ENCODE measurements around the gene TUBB6. TPM values are rescaled to one million over a fixed set of nuclear protein-coding genes. Genes with fewer than 3 reads are reported as not detected.

TUBB6 gene
- total RNA-seq, 1 experiment from 2014 or later: 42.2 TPM

- Histone ChIP-seq H3K79me2 (ENCODE audit: low read depth) (no peaks in the 10 kb centered on the region), H3K27me3 (ENCODE audit: insufficient read depth, low read depth) (no peaks in the 10 kb centered on the region), H3K9me2 (ENCODE audit: insufficient read depth) (no peaks in the 10 kb centered on the region), H2AFZ (no peak overlapping the region), H3K27ac (no peak overlapping the region), H4K20me1 (ENCODE audit: insufficient read depth) (no peaks in the 10 kb centered on the region; the same call in 1 of the 2 replicates), H3K36me3 (ENCODE audit: low read depth) (no peaks in the 10 kb centered on the region), H3K4me2 (no peak overlapping the region), H3K4me3 (no peak overlapping the region), H3K4me1 (replicated peaks; ENCODE audit: insufficient read depth) (no peaks in the 10 kb centered on the region), H3F3A (ENCODE audit: insufficient read depth, low read depth) (no peaks in the 10 kb centered on the region), H3K9me3 (ENCODE audit: insufficient read depth, low read depth) (no peaks in the 10 kb centered on the region)
- no peak for DNase-seq
- POLR2A ChIA-PET (ENCODE audit: unreplicated experiment): interaction anchor here (0.6 kb wide), 1 partner anchor 36 kb away, joined by 3 read pairs; no protein-coding TSS in a partner anchor
- CTCF ChIA-PET: no interaction called here
- intact Hi-C loops (cut with micrococcal nuclease; ENCODE audit: unreplicated experiment): no loop called here
- no peak for TF ChIP-seq EZH2 (IDR thresholded peaks at IDR 0.05; ENCODE audit: low read depth)
- TF ChIP-seq, protein P1, sequence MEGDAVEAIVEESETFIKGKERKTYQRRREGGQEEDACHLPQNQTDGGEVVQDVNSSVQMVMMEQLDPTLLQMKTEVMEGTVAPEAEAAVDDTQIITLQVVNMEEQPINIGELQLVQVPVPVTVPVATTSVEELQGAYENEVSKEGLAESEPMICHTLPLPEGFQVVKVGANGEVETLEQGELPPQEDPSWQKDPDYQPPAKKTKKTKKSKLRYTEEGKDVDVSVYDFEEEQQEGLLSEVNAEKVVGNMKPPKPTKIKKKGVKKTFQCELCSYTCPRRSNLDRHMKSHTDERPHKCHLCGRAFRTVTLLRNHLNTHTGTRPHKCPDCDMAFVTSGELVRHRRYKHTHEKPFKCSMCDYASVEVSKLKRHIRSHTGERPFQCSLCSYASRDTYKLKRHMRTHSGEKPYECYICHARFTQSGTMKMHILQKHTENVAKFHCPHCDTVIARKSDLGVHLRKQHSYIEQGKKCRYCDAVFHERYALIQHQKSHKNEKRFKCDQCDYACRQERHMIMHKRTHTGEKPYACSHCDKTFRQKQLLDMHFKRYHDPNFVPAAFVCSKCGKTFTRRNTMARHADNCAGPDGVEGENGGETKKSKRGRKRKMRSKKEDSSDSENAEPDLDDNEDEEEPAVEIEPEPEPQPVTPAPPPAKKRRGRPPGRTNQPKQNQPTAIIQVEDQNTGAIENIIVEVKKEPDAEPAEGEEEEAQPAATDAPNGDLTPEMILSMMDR (conservative IDR thresholded peaks at IDR 0.05): no peak
- no TSS peak for BruUV-seq (replicated peaks)
These were observed 10.8 kb downstream of the TUBB6 start for GRCh38 chr18:12318857-12319256.

- CTCF ChIA-PET: no interaction called here
- POLR2A ChIA-PET (ENCODE audit: unreplicated experiment): interaction anchor here (0.6 kb wide), 1 partner anchor 340 kb away, joined by 16 read pairs; the partner anchor contains the start of gene IMPA2
- Histone ChIP-seq H3K4me3 (no peak overlapping the region), H3K4me1 (replicated peaks; ENCODE audit: insufficient read depth) (no peaks in the 10 kb centered on the region), H3K9me2 (ENCODE audit: insufficient read depth) (no peaks in the 10 kb centered on the region), H3K27ac (no peak overlapping the region), H3K4me2 (no peak overlapping the region), H2AFZ (no peak overlapping the region), H3K27me3 (ENCODE audit: insufficient read depth, low read depth) (no peaks in the 10 kb centered on the region), H3K36me3 (ENCODE audit: low read depth) (peaks cover 9% of the 10 kb centered on the region), H3F3A (ENCODE audit: insufficient read depth, low read depth) (no peaks in the 10 kb centered on the region), H3K9me3 (ENCODE audit: insufficient read depth, low read depth) (no peaks in the 10 kb centered on the region), H3K79me2 (ENCODE audit: low read depth) (no peaks in the 10 kb centered on the region), H4K20me1 (ENCODE audit: insufficient read depth) (no peaks in the 10 kb centered on the region; the same call in 1 of the 2 replicates)
- intact Hi-C loops (cut with micrococcal nuclease; ENCODE audit: unreplicated experiment): no loop called here
- TF ChIP-seq EZH2 (IDR thresholded peaks at IDR 0.05; ENCODE audit: low read depth): no peak
- TF ChIP-seq, protein P1 (conservative IDR thresholded peaks at IDR 0.05): no peak
- BruUV-seq (replicated peaks): no TSS peak
- no peak for DNase-seq
These were observed 13.3 kb downstream of the TUBB6 start for GRCh38 chr18:12321333-12321732.

GRCh38 chr18:12324991-12325725, 17.1 kb downstream of the TUBB6 start:
- ChIA-PET CTCF (no interaction called here), POLR2A (ENCODE audit: unreplicated experiment) (no interaction called here)
- BruUV-seq (replicated peaks): no TSS peak

More at GRCh38 chr18:12324991-12325725, 17.1 kb downstream of the TUBB6 start:
- Histone ChIP-seq H3K27me3 (ENCODE audit: insufficient read depth, low read depth) (no peaks in the 10 kb centered on the region), H3K4me2 (no peak overlapping the region), H3K79me2 (ENCODE audit: low read depth) (no peaks in the 10 kb centered on the region), H3K4me1 (replicated peaks; ENCODE audit: insufficient read depth) (no peaks in the 10 kb centered on the region), H3K27ac (no peak overlapping the region), H2AFZ (no peak overlapping the region), H4K20me1 (ENCODE audit: insufficient read depth) (peaks cover 14% of the 10 kb centered on the region), H3F3A (ENCODE audit: insufficient read depth, low read depth) (no peaks in the 10 kb centered on the region), H3K36me3 (ENCODE audit: low read depth) (peaks cover 11% of the 10 kb centered on the region), H3K9me2 (ENCODE audit: insufficient read depth) (no peaks in the 10 kb centered on the region), H3K9me3 (ENCODE audit: insufficient read depth, low read depth) (no peaks in the 10 kb centered on the region), H3K4me3 (no peak overlapping the region)
- TF ChIP-seq, protein P1 (conservative IDR thresholded peaks at IDR 0.05): no peak
- TF ChIP-seq EZH2 (IDR thresholded peaks at IDR 0.05; ENCODE audit: low read depth): no peak
- intact Hi-C loops (cut with micrococcal nuclease; ENCODE audit: unreplicated experiment): no loop called here
- no peak for DNase-seq
